Cardiac fibroblast (primary cell): Measurements from ENCODE around the gene LAP3.

Experiments used
- DNase-seq, 2 donors: peaks; one replicate each; pipeline versions ENCODE4 v3.0.0 to v3.0.0-alpha.2; 2010; ENCODE audit warnings: low read depth in 2 of 2
- H3K4me3 ChIP-seq, 2 donors: replicated peaks in 1 of 2; 1 replicate in 1 of 2; 2 replicates in 1 of 2; pipeline ENCODE4 v1.5.1; 2011; ENCODE audit warnings: low read depth in 2 of 2, low read length in 2 of 2, mild to moderate bottlenecking in 2 of 2, moderate library complexity in 1 of 2
- CTCF ChIP-seq: IDR thresholded peaks from one replicate; pipeline ENCODE4 v1.5.1; 2011; ENCODE audit warnings: low read depth, mild to moderate bottlenecking, low read length, inconsistent platforms

The LAP3 gene

GRCh38 chr4:17614416-17615299, 37.7 kb downstream of the LAP3 start, which contains the start of gene MED28:
Gene MED28 (plus strand): TSS chr4:17614641. CDS start chr4:17614655, 14 bp downstream.
- no peak for TF ChIP-seq CTCF
- DNase-seq, result peak; percentile 96 to 97
- H3K4me3 ChIP-seq, result peak within 1 kb of the TSS; percentile 74 to 81

- H3K4me3 ChIP-seq, result no peak overlapping the region
- DNase-seq, result no peak
- no peak for TF ChIP-seq CTCF
Observed at GRCh38 chr4:17616283-17616682, 39.3 kb downstream of the LAP3 start.

GRCh38 chr4:17618926-17619325, 41.9 kb downstream of the LAP3 start:
- no peak overlapping the region for H3K4me3 ChIP-seq
- no peak for TF ChIP-seq CTCF
- DNase-seq, result peak in 1 of 2 donors; percentile 15

- H3K4me3 ChIP-seq, result no peak overlapping the region
- peak in 1 of 2 donors; percentile 79 for DNase-seq
- no peak for TF ChIP-seq CTCF
Observed at GRCh38 chr4:17619416-17620105, 42.6 kb downstream of the LAP3 start.

- no peak for DNase-seq
- no peak for TF ChIP-seq CTCF
- no peak overlapping the region for H3K4me3 ChIP-seq
Observed at GRCh38 chr4:17623451-17624001, 46.5 kb downstream of the LAP3 start.

GRCh38 chr4:17624821-17625220, 47.8 kb downstream of the LAP3 start:
- H3K4me3 ChIP-seq, result no peak overlapping the region
- DNase-seq, result no peak
- TF ChIP-seq CTCF, result no peak
